Ramos (cell line): ENCODE results near the gene FAM13C.

ENCODE experiments used
- in situ Hi-C: fragments of 300-500 bp; cut with MboI; formaldehyde crosslinking; loops from one replicate; pipeline ENCODE4 v1.14.3; 2022; ENCODE audit warnings: low sequenced_read_pairs; ENCODE audit not compliant: unreplicated experiment

The FAM13C gene

DNA sequence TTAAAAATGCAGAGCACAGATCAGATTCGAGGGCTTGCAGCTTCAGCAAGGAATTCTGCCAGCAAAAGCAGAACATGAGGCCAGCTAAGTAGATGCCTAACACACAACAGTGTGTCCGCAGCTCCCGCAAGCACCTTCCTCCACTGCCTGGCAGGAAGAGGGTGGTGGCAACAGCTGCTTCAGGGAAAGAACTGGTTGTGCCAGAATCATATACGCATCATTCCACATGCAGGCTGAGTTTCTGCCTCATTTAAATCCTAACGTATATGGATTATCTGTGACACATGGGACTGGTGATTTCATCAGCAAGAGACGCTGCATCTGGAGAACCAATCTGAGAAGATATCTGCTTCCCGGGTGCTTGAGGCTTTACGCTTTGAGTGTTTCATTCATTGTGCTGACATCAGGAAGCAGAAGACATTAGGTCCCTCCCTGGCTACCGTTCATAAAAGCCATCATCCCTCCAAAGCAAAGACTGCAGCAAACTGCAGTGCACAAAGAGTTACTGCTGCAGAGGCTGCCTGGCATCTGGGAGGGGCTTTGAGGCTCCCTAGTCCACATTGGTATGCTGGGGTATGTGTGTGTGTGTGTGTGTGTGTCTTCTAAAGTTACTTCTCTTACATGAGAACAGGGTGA is 78.8 kb downstream of the FAM13C start:
- in situ Hi-C loops = no loop called here

DNA sequence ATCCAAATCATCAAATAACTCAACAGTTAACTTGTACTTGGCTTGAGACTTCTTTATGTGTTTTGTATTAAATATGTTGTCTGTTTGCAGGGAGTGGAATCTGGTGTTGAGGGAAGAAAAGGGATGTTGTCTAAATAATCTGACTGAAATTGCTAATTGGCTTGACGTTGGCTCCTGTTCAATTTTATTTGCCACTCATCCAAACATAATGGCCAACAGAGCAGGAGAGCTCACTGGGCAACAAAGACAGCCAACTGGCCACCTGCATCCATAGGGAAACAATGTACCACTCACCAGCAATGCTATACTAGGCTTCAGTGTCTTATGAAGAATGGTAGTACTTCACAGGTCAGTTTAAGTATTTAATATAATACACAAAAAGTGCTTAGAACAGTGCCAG is 80.5 kb downstream of the FAM13C start:
- in situ Hi-C loops = no loop called here

DNA sequence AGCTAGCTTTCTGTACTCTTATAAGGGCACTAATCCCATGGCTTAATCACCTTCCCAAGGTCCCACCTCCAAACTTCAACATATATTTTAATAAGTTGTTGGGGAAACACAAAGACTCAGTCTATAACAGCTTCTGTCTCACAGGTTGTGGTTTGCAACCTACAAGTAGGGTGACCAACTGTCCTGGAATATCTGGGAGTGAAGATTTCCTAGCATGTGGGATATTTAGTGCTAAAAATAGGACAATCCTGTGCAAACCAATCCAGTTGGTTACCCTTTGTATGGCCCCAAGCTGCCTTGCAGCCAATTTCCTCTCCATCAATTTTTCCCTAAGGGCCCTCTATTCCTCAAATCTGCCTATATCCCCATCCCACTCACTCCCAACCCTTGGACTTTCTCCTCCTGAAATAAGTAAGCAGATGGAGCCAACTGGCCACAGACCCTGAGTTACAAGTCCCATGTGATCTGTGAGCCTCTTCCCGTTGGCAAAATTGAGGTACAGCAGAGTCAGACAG is 82.3 kb downstream of the FAM13C start:
- in situ Hi-C loops = no loop called here

DNA sequence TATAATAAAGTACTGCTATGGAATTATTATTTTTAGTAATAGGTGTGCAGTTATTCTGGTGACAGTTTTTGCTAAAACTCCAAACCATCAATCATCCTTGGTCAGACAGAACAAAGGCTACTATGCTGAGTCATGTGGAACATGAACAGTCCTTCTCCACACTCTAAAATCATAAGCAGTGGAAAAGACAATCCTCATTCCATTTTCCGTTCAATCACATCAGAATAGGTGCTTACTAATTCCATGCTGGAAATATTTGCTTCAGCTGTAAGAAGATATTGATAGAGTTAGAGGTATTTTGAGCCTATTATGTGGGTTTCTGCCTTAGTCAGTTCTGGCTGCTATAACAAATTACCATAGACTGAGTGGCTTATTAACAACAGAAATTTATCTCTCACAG is 82.9 kb downstream of the FAM13C start:
- in situ Hi-C loops = no loop called here

DNA sequence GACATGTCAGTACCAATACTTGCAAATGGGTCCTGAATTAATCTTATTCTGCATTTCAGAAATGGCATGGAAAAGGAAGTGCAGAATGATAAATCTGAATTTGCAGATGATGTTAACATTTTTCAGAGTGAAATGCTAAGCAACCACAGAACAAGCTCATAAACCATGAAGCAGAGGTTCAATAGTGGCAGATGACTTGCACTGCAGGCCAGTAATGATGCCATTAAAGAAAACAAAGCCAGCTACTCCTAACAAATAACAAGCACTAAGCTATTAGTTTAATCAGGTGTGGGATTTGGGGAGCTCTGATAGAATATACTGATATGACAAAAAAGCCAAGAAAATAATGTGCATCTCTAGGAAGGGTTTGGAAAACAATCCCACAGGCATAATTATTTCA is 85.4 kb downstream of the FAM13C start:
- in situ Hi-C loops = no loop called here

DNA sequence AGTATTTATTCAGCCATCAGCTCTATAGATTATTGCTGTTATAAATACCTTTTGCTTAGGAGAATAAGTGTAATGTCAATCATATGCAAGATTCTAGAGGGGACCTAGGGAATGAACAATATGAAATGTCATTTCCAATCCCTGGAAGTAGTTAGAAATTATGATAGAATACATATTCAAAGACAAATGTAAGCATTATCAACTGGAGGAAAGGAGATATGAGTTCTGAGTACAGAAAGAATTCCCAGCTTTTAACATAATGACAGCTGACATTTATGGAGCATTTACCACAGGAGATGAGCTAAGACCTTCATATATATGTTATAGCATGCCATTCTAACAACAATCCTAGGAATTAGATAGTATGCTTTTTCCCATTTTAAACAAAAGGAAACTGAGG is 86.2 kb downstream of the FAM13C start:
- in situ Hi-C loops = no loop called here

DNA sequence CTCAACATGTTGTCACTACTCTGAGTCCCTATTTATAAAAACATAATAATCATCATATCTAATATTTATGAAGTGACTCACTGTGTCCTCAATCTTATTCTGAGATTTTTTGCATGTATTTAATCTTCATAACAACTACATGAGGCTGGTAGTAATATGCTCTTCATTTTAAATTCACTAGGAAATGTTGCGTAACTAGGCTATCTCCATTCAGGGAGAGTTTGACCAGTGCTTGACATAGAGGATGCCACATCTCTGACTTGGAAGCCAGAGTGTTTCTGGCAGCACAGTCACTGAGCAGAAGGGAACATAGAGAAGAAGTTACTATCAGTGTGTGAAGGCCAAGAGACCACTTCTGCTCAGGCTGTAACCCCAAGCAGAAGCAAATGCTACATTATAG is 88.9 kb downstream of the FAM13C start:
- in situ Hi-C loops = no loop called here

DNA sequence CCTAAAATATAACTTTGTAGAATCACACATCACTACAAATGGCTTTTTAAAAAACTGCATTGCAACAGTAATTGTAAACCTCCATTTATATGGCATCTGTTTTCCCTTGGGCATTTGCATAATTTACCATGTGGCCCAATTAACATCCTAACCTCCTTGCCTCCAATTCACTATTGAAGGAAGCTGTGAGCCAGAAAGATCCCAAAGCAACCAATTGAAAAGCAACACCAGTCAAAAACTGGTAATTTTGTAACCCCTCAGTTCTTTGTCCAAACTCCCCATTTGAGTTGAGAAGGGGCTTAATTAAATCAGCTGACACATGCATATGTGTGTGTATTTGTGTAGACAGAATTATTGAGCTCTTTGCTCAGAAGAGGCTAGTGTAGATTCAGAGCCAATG is 90.3 kb downstream of the FAM13C start:
- in situ Hi-C loops = no loop called here

DNA sequence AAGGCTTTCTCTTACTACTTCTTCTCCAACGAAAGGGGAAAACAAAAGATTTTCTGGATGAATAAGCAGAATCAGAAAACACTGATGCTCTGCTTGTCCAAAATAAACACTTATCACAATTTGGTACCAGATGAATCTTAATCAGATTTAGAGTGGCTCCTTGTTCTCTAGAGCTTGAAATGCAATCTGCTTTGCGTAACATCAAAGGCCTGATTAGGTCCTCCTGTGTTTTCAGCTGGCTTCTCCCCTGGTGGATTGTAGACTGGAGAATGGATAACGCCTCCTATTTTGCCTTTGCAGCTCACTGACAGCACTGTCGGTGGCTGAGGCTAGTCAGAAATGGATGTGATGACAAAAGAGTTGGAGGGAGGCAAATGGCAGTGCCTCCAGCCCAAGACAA is 91.2 kb downstream of the FAM13C start:
- in situ Hi-C loops = no loop called here

DNA sequence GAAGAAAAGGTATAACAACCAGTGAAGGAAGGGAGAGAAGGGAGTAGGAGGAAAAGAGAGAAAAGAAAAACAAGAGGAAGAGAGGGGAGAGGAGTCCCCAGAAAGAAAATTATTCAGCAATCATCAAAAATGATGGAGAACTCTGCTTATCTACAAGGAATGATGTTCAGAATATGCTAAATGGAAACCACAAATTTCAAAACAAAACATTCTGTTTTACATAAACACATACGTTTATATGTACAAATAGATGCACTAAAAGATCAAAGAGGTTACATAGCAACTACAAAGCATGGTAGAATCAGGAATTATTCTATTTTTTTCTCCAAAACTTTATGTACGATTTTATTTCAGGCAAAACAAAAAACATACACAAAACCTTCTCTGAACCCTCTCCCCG is 91.9 kb downstream of the FAM13C start:
- in situ Hi-C loops = no loop called here

DNA sequence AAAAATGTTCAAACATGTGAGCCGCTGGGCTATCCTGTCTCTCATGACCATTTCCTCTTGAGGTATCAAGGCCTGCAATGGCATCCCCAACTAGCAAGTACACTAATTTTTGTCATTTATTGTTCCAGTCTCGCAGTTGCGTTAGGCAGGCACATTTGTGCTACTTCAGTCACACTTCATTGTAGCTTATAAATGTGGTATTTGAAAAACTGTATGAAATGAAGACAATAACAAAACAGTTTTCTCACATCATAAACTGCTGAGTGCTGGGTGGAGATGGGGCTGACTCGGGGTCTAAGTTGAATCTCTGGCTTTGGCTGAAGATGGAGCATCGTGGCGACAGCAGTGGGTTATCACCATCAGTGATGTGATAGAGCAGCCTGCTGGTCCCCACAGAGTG is 92.7 kb downstream of the FAM13C start:
- in situ Hi-C loops = no loop called here

DNA sequence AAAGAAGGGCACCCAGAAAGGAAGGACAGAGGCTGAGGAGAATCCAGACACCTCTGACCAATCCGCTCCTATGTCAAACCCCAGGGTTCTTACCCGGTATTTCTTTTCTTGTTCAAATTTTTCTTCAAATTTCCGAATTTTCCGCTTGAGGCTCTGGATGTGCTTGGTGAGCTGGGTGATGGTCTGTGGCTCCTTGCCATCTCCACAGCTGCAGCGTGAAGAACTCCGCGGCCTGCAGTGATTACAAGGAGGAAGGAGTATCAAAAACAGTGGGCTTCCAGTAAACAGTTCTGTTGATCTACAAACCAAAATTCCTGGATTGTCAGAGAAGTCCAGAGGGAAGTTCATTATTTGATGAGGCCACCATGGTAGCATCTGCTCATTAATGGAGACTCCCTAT is 93.9 kb downstream of the FAM13C start:
- in situ Hi-C loops = no loop called here

DNA sequence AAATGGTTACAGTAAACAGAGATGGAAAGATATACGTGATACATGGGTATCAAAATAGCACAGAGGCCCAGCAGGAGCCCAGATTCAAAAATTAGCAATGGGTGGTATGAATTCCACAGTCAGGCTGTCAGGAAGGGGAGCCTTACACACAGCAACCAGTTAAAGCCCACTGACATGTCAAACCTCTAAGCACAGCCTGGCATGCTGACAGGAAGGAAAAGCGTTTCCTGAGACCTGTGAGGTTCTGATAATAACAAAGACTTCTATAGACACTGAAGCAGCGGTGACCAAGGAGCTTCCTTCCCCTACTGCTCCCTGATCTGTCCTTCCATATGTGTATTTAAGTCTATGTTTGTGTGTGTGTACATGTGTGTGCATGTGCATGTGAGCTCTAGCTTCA is 96.0 kb downstream of the FAM13C start:
- in situ Hi-C loops = no loop called here

DNA sequence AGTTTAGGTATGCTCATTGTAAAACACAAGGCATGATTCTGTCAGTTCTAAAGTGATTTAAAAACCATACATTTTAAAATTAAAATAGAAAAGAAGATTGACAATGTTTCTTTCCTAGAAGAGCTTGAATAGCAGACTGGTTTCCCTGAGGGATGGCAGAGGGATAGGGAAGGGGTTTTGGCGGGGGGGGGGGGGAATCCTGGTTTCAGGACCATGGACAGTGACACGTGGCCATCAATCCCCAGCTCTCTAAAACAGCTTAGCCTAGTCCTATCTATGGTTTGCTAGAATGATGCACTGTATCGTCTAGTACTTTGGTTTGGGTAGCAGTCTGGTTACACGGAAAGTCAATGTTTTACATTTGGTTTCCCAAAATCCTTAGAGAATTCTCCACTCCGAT is 97.2 kb downstream of the FAM13C start:
- in situ Hi-C loops = no loop called here

DNA sequence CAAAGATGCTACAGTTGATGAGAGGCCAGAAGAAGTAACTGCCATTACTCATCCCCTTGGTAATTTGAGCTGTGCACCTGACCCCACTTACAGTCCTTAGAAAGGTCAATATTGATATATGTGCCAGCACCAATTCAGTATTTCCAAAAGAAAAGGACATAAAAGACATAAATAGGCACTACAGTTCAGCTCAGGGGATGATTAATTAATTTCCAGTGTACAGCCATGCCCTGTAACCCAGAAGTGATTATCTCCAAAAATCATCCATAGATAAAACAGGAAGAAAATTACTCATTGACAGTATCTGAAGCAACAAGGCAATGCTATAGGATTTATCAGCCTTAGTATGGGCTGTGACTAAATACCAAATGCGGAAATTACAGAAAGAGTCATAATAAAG is 103.5 kb downstream of the FAM13C start:
- in situ Hi-C loops = no loop called here

DNA sequence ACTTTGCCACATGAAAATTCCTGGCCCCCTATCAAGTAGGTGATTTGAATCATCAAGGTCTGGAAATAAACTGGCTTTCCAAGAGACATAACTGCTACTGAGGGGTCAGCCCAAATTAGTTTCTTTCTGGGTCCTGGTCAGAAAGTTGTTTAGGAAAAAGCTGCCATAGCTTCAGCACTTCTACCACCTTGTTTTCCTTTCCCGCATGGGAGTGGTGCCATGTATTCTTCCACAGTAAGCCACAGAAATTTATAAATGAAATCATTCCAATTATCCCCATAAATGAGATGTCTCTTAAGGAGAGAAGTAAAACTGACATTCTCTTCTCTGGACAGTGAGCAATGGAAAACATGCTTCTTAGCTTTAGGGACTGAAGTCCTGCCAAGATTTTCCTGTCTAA is 105.1 kb downstream of the FAM13C start:
- in situ Hi-C loops = no loop called here

DNA sequence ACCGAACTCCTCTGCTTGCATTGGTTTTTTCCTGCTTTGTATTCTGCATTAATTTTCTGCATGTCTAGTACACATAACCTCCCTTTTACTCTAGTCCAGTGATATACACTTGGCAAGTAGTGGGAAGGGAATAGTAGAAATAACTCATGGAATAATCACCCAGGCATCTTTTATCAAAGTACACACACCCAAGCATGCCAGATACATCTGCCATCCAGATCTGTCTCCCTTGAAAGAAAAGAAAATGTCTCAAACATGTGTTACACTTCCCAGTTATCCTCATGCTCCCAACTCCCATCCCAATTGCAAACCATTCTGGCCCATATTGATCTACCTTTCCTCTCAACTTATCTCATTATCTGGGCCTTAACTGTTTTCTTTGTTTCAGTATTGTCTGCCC is 106.9 kb downstream of the FAM13C start:
- in situ Hi-C loops = no loop called here

DNA sequence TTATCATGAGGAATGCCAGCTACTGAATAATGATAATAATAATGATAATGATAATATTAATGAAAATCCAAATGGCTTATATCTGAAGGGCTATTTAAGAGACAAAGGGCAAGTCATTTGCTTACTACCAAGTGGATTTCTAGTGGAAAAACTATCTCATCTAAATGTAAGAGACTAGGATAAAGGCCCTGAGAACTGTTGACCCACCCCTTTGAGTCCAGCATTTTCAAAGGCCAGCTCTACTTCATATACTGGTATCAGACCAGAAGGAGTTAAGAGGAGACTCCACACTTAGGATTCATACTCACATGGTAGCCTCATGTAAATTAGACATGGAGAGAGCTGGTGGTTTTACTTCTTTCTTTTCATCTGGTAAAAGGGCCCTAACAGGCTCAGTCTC is 109.9 kb downstream of the FAM13C start:
- in situ Hi-C loops = no loop called here

DNA sequence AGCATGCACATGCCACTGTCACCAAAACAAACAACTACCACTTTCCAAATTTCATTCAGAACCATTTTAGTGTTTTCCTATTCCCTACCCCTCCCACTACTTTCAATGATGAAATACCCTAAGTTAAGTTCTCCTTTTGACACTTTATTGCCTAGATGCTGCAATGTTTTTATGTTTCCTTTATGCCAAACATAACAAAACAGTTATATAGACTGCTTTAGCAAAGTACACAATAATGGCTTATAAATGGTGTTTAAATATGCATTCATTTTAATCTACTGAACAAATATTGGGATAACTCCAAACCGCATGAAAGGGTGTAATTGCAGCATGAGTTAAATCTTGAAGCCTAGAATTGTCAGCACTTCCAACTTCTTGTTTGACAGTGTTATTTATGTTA is 116.7 kb downstream of the FAM13C start:
- in situ Hi-C loops = no loop called here

DNA sequence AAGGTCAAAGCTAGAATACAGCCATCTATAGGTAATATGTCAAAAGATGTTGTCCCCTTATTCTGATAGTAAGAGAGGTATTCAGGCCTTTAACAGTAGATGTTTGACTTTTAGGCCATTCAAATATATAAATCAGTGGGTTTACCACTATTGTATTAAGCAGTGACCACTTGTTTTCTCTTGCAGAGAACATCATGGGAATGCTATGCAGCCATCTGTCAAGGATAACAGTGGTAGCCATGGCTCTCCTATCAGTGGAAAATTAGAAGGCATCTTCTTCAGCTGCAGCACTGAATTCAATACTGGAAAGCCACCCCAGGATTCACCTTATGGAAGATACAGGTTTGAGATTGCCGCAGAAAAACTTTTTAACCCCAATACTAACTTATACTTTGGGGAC is 117.5 kb downstream of the FAM13C start:
- in situ Hi-C loops = no loop called here

DNA sequence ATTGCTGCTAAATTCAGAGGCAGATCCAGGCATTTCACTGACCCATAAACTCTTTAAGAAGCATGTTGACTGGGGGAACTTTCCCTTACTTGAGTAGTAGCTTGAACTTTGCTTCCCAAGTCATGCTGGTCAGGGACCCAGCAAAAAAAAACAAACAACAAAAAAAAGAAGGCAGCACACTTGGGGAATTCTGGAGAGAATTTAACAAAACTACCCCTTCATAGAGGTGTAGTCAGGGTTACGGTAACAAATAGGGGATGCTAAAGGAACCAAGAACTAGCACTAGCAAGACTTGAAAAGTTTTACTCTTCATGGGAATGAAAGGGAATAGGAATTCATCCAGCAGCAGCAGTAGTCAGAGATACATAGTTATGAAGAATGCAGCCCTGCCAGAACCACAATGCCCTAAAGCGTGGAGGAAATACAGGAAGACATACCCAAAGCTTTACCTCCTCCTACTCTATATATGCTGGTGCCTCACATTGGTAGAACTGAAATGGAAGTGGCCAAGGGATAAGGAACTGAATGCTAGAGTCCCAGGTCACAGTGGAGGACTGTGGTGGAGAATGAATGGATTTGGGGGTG is 118.6 kb downstream of the FAM13C start:
- in situ Hi-C loops = no loop called here

DNA sequence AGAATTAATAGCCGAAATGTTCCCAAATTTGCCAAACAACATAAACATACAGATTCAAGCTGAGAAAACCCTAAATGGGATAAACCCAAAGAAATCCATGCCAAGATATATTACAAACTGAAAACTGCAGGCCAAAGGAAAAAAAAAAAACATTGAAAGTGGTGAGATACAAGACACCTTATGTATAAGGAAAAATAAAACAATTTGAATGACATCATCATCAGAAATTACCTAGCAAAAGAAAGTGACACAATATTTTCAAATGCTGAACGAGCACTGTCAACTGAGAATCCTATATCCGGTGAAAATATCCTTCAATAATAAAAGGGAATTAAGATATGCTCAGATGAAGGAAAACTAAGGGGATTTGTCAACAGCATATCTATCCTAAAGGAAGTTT is 119.4 kb downstream of the FAM13C start:
- in situ Hi-C loops = no loop called here
